Measurements from ENCODE around the gene TRIM45. TPM values are rescaled to one million over a fixed set of nuclear protein-coding genes. Genes with fewer than 3 reads are reported as not detected.

TRIM45 gene
- total and polyA plus RNA-seq, 2 of the 13 experiments (the other 11 are each of a cell fraction or from before 2014, with no cell fraction given) = 1.9 to 2.3 TPM

- no TSS peak for BruUV-seq (replicated peaks)
- no peaks in the 10 kb centered on the region for H3K9me3 ChIP-seq (ENCODE audit: low read length)
- no peaks in the 10 kb centered on the region; a peak in 1 of 5 replicates for H3K27me3 ChIP-seq (ENCODE audit: control insufficient read depth in 1 of 2, insufficient read depth in 2 of 2, low read length in 2 of 2)
- TF ChIP-seq HNF4A (CRISPR knock-in tag; IDR thresholded peaks at IDR 0.05) (no peak), ZNF207 (IDR thresholded peaks at IDR 0.05; ENCODE audit: borderline replicate concordance) (no peak), ZNF512B (CRISPR knock-in tag; IDR thresholded peaks at IDR 0.05; ENCODE audit: borderline replicate concordance) (no peak), FOXP1 (IDR thresholded peaks at IDR 0.05) (no peak), FOXP1 (CRISPR knock-in tag; IDR thresholded peaks at IDR 0.05) (no peak), ZNF713 (CRISPR knock-in tag; IDR thresholded peaks at IDR 0.05) (no peak), MIXL1 (CRISPR knock-in tag; IDR thresholded peaks at IDR 0.05) (no peak), NFRKB (IDR thresholded peaks at IDR 0.05) (no peak), ZNF766 (CRISPR knock-in tag; IDR thresholded peaks at IDR 0.05; ENCODE audit: borderline replicate concordance) (no peak), ZNF280D (CRISPR knock-in tag; IDR thresholded peaks at IDR 0.05) (no peak), POGZ (CRISPR knock-in tag; IDR thresholded peaks at IDR 0.05) (no peak), ZNF326 (CRISPR knock-in tag; IDR thresholded peaks at IDR 0.05; ENCODE audit: borderline replicate concordance) (no peak), ZNF816 (CRISPR knock-in tag; IDR thresholded peaks at IDR 0.05; ENCODE audit: borderline replicate concordance) (no peak)
- TF ChIP-seq, protein P1, sequence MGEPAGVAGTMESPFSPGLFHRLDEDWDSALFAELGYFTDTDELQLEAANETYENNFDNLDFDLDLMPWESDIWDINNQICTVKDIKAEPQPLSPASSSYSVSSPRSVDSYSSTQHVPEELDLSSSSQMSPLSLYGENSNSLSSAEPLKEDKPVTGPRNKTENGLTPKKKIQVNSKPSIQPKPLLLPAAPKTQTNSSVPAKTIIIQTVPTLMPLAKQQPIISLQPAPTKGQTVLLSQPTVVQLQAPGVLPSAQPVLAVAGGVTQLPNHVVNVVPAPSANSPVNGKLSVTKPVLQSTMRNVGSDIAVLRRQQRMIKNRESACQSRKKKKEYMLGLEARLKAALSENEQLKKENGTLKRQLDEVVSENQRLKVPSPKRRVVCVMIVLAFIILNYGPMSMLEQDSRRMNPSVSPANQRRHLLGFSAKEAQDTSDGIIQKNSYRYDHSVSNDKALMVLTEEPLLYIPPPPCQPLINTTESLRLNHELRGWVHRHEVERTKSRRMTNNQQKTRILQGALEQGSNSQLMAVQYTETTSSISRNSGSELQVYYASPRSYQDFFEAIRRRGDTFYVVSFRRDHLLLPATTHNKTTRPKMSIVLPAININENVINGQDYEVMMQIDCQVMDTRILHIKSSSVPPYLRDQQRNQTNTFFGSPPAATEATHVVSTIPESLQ (CRISPR knock-in tag; conservative IDR thresholded peaks at IDR 0.05) = no peak
- H2AFZ ChIP-seq (ENCODE audit: low read length) = no peak overlapping the region
- WGBS (ENCODE audit: low lambda C conversion rate) = 10% methylated on average over 2 of the region's 2 CpGs
- no peaks in the 10 kb centered on the region for H4K20me1 ChIP-seq (ENCODE audit: insufficient read depth, low read length)
- CTCF ChIA-PET (ENCODE audit: low intra/inter-chr PET ratio, low total read pairs) = no interaction called here
- H3K4me1 ChIP-seq (ENCODE audit: insufficient read depth, low read length) = no peaks in the 10 kb centered on the region
- no peak overlapping the region for H3K9ac ChIP-seq (ENCODE audit: insufficient read depth, low read depth, low read length)
- intact Hi-C loops (cut with micrococcal nuclease; ENCODE audit: unreplicated experiment) = no loop called here
- no peak overlapping the region for H3K4me3 ChIP-seq (replicated peaks in 1 of 3; ENCODE audit: insufficient read depth in 1 of 3, low read depth in 2 of 3, low read length in 3 of 3)
- no peaks in the 10 kb centered on the region for H3K36me3 ChIP-seq (replicated peaks in 1 of 2; ENCODE audit: control insufficient read depth in 1 of 2, insufficient read depth in 2 of 2, low read length in 2 of 2)
- no peaks in the 10 kb centered on the region for H3K79me2 ChIP-seq (ENCODE audit: insufficient read depth, low read length)
- in situ Hi-C loops (cut with HindIII; ENCODE audit: extremely low pct_ligation_motif_present, low pct_unique_long_range_greater_than_20kb) = loop anchor here (25.0 kb wide), 1 partner anchor 141 kb away; no protein-coding TSS in a partner anchor
- no peak overlapping the region for H3K4me2 ChIP-seq (ENCODE audit: low read depth, low read length)
- DNase-seq (ENCODE audit: low spot score) (no peak), FAIRE-seq (no peak), ATAC-seq (no peak)
- POLR2A ChIA-PET = no interaction called here
- no peak overlapping the region for H3K27ac ChIP-seq (ENCODE audit: extremely low read length, insufficient read depth, low read length)
These were observed 24.5 kb upstream of the TRIM45 start for GRCh38 chr1:117146072-117146471.

Measured in HepG2 (cell line).